H4 (cell line): ENCODE measurements around the gene LRPPRC. TPM values are rescaled to one million over a fixed set of nuclear protein-coding genes. Genes with fewer than 3 reads are reported as not detected.

Experiments
- DNase-seq: peaks from one replicate; pipeline ENCODE4 v3.0.0-alpha.2; 2015; ENCODE audit warnings: low spot score
- total RNA-seq: library from RNA; depleted of rRNA; stranded (reverse); fragments of >200 nt; shearing (Covaris generic); gene quantifications from 2 replicates; pipeline ENCODE4 v1.2.3, GENCODE V29; 2014

LRPPRC gene
- total RNA-seq, 1 experiment from 2014 or later = 50.6 TPM

DNA sequence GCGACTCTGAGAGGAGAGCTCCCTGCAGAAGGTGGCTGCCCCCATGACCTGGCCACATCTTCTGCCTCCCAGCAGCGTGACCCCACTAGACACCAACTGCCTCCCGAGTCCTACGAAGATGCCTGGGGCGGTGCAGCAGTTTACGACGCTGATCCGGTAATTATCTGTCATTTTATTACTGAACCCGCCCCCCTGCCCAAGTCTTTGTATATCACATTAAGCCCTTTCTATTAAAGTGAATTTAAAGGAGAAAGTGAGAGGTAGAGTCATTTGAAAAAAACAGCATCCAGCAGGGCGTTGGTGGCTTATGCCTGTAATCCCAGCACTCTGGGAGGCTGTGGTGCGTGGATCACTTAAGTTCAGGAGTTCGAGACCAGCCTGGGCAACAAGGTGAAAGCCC lies 123.6 kb downstream of the LRPPRC start:
- no peak for DNase-seq

DNA sequence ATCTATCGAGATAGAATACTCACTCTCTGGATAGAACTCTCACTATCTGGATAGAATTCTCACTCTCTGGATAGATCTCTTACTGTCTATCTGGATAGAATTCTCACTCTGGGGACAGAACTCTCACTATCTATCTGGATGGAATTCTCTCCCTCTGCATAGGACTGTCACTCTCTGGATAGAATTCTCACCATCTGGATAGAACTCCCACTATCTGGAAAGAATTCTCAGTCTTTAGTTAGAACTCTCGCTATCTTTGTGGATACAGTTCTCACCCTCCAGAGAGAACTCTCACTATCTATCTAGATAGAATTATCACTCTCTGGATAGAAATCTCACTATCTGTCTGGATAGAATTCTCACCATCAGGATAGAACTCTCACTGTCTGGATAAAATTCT lies 140.5 kb downstream of the LRPPRC start:
- DNase-seq = no peak

DNA sequence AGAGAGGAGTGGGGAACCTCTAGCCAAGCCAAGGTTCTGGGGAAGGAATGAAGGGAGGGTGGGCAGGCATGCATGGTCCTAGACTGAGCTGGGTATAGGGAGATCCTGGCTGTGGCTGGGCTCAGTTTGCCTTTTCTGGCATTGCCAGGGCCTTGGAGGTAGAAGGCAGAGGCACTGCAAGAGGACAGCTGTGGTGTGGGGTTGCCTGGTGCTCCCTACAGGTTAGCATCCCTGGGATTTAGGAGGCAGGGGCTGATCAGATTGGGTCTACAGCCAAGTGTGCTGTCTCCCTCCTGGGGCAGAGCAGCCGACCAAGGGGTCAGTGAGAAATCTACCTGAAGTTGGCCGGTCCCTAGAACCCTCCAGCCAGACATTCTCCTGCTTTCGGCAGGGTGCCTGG lies 141.1 kb downstream of the LRPPRC start:
- no peak for DNase-seq

DNA sequence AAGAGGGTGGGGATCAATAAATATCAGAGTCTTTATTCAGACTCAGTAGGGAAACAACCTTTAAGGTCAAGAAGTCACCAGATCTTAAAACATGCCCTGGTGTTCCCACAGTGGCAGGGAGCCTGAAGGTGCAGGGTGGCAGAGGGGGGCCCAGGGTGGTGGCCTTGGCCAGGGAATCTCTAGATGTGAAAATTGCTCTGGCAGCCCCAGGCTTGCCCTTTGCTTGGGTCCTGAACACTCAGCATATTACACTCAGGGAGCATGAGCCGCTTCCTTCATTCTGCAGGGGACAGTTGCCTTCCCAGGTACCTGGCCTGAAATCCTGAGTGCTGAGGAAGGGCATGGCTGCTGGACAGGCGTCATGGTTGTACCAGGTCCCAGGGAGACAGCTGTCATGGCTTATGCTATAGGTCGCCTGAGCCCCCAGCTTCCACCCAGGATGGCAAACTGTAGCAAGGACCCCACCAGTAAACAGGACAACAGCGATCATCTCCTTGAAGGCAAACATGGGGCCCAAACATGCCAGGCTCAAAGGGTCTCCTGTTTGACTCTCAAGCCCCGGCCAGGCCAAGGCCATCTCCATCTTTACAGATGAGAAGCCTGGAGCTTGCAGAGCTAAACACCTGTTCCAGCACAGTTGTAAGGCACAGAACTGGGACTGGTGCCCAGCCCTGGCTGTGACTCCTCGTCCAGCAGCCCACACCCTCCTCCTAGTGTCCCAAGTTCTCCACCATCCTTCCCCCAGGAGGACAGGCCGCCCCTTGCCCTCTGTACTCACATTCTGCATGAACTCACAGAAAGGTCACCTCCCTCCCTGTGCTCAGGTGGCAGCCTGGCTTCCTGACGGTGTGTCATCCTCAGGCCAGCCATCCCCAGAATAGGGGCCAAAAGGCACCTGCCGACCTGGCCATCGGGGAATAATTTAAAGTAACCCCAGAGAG lies 142.4 kb downstream of the LRPPRC start:
- no peak for DNase-seq

DNA sequence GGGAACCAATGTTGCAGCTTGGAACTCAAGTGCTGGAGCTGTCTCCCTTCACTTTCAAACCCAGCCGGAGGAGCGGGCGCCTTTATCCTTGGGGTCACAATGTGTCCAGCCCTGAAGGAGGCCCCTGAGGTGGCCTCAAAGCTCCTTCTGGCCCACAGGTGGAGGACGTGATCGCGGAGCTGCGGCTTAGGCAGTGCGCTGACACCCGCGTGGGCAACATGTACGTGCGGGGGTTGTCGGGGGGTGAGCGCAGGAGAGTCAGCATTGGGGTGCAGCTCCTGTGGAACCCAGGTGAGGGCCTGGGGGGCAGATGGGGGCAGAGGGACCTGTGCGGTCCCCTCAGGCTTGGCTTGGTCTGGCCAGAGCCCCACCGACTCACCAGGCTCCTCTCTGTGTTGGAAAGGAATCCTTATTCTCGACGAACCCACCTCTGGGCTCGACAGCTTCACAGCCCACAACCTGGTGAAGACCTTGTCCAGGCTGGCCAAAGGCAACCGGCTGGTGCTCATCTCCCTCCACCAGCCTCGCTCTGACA lies 143.5 kb downstream of the LRPPRC start:
- DNase-seq = no peak

DNA sequence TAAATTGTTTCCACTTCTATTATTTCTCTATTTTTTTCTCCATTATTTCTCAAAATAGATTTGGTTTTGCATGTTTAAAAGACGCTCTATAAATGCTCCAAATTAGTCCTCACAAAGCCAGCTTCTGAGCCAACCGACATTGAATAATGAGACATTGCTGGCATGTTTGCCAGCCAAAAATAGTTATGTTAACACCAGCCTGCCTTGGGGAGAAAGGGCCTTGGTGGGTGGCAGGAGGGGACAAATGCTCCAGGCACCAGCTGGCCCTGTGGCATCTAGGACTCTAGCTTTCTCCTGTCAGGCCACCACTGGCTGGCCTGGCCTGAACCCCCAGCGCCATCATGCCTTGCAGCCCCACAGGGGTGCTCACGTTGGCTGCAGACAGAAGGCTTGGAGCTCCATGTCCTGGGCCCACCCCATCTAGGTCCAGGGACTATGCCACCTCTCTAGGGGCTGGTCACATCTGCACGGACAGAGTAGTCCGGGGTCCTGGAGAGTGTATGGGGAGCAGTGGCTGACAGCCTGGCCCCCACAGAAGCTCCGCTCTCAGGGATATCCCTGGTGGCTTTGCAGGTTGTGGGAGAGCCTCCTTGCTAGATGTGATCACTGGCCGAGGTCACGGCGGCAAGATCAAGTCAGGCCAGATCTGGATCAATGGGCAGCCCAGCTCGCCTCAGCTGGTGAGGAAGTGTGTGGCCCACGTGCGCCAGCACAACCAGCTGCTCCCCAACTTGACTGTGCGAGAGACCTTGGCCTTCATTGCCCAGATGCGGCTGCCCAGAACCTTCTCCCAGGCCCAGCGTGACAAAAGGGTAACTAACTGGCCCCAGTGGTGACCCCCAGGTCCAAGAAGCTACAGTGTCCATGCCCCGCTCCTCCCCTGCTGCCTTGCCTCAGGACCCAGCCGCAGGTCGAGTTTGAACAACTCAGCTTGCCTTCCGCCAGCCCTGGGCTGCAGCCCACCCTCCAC lies 144.5 kb downstream of the LRPPRC start:
- DNase-seq = no peak

DNA sequence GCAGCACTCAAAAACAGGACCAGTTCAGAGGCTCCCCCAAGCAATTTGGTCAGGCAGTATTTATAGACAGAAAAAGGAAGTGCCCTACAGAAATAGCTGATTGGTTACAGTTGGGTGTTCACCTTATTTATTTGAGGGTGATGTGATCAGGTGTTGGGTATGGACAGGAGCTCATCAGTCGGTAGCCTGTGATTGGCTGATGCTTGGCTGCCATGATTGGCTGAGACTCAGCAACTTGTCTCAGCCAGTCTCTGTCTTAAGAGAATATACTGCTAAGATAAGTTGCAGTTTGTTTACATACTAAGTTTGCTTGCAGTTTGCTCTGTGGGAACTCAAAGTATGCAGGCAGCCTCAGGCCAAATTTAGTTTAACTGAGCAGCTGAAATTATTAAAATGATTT lies 147.6 kb downstream of the LRPPRC start:
- DNase-seq = peak; percentile 54

DNA sequence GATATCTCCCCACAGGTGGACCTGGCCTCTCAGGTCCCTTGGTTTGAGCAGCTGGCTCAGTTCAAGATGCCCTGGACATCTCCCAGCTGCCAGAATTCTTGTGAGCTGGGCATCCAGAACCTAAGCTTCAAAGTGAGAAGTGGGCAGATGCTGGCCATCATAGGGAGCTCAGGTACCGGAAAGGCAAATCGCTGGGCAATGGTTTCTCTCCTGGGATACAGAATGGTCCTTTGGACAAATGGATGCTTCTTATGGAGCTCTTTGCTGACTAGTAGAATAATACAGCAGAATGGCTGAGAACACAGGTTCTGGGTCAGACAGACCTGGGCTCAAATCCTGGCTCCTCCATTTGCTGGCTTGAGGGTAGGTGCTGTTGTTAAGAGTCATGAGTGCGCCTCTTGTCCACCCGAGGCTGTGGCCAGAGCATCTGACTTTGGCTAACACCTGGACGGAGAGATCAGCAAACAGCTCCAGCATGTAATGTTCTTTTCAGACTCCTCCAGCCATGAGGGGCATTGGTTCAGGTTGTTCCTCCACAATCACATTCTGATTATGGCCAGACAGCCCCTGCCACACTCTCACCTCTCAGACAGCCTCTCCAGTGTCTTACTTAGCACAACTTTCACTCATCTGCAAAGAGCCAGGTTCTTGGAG lies 149.5 kb downstream of the LRPPRC start:
- no peak for DNase-seq

DNA sequence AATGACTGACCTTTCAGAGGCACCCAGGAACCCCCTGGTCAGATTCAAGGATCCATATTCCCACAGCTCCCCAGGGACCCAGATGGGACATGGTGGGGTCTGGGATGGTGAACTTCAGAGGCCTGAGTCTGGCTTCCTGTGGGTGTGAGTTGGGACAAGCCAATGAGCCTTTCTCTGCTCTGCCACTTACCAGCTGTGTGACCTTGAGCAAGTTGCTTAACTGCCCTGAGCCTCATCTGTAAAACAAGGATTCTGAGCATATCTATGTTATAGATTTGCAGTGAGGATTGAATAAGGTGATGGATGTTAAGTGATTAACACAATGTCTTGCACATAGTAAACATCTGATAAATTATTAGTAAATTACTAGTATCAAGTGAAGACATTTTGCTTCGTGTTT lies 150.6 kb downstream of the LRPPRC start:
- DNase-seq = no peak

DNA sequence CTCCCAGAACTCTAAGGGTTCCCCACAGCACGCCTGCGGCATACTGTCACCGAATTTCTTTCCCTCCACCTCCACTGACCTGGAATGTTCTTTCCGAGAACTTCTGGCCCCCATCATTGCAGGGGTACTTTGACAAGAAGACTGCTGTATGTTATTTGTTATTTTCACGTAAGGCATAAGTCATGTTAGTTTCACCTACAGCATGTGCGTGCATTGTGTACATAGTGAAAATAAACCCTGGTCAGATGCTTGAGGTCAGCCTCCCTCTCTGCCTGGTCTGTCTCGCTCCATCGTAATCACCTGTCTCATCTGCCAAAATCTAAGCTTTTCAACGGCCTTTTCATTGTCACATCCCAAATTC lies 152.9 kb downstream of the LRPPRC start:
- DNase-seq = no peak

DNA sequence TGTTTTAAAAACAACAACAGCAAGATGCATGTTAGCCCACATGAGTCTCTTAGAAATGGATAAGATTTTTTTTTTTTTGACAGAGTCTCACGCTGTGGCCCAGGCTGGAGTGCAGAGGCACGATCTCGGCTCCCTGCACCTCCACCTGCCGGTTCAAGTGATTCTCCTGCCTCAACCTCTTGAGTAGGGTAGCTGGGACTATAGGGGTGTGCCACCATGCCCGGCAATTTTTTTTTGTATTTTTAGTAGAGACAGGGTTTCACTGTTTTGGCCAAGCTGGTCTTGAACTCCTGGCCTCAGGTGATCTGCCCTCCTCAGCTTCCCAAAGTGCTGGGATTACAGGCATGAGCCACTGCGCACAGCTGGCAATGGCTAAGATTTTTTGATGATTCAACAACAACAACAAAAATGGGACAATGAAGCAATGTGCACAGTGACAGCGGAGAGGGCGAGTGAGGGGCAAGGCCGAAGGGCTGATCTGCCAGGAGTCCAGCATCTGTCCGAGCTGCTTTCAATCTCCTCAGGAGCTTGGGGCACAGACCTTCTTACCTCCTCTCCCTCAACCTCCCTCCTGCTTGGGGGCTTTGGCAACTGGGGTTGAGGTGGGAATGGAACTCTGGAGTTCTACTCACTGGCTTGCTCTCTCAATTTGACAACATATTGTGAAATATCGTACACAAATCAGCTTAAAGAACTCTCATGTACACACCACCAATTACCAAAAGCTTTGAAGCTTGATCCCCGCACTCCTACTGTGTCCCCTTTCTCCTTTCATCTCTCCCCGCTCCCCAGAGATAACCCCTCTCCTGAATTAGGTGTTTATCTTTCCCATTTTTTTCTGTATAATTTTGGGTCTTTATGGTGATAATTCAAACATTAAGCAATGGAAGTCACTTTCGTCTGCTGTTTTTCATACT lies 153.6 kb downstream of the LRPPRC start:
- DNase-seq = no peak

DNA sequence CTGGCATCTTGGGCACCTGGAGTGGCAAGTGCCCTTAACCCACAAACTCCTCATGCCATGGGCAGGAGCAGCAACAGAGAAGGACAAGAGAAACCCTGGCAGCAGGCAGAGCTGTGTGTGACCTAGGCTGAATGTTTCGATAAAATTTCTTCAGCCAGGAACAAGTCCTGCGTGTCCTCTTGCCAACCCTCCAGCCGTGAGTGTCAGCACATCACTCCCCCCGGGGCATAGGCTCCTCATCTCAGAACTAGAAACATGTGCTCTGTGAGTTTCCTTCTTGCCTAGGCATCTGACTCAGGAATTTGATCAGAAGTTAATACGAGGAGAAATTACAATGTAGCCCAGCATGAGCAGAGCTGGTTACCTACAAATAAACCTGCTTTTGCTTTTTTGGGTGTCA lies 154.8 kb downstream of the LRPPRC start:
- DNase-seq = no peak

DNA sequence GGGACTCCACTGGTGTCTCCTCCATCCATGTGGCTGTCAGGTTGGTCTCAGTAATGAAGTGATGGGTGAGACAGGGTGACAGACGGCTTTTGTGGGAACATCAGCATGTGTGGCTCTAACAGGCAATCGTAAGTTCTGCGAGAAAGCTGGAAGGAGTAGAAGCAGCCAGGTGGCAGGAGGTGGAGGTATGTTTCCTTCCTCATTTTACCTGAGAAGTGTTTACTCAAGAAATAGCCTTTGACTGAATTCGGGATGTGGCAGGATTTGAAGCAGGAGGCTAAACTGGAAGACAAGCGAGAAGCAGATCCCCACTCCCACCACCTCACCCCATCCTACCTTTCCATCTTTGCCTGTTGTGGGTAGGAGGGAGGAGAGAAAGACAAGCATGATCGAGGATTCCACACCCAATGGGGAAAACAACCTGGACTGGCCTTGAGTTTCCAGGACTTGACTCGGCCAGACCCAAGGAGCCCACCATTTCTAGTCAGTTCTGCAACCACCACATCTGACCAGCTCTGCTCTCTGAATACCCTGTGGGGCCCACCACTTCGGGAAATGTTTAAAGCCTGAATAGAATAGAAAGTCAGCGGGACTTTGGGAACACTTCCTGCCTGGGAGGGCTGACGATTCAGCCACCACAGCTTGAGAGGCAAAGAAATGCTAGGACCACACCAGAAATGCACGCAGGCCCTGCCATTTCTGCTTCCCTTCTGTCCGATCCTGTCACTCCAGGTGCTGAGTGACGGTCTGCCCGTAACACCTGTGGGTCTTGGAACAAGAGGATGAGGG lies 155.8 kb downstream of the LRPPRC start:
- no peak for DNase-seq

DNA sequence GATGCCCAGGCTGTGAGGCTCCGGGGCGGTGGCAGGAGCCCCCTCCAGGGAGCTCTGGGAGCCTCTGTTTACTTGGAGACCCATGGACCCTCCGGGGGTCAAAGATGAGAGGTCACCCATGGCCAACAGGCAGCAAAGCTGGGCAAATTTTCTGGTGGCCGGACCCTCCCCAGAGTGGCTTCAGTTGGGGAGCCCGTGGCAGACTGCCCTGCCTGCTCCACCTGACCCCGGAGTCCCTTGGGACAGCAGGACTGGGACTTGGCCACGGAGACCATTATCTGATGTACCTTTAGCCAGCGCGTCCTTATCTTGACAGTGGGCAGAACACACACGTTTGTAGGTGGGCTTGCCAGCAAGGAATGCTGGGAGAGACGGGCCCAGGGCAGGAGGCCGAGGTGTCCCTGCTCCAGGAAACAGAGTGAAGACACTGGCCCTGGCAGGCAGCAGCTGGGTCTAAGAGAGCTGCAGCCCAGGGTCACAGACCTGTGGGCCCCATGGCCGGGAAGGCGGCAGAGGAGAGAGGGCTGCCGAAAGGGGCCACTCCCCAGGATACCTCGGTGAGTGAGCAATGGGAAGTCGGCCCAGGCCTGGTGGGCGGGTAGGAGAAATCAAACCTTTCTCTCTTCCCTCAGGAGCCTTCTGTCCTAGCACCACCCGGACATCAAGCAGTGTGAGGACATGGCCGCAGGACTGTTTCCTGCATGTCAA lies 157.1 kb downstream of the LRPPRC start, which contains the start of the genes ABCG5 and ABCG8:
ABCG5 (minus strand) TSS at position 280 of the 708 bp plus-strand sequence; CDS start at position 120, 160 bp downstream.
ABCG8 (plus strand) TSS at position 412 of the 708 bp plus-strand sequence; CDS start at position 495, 83 bp downstream.
- no peak for DNase-seq

DNA sequence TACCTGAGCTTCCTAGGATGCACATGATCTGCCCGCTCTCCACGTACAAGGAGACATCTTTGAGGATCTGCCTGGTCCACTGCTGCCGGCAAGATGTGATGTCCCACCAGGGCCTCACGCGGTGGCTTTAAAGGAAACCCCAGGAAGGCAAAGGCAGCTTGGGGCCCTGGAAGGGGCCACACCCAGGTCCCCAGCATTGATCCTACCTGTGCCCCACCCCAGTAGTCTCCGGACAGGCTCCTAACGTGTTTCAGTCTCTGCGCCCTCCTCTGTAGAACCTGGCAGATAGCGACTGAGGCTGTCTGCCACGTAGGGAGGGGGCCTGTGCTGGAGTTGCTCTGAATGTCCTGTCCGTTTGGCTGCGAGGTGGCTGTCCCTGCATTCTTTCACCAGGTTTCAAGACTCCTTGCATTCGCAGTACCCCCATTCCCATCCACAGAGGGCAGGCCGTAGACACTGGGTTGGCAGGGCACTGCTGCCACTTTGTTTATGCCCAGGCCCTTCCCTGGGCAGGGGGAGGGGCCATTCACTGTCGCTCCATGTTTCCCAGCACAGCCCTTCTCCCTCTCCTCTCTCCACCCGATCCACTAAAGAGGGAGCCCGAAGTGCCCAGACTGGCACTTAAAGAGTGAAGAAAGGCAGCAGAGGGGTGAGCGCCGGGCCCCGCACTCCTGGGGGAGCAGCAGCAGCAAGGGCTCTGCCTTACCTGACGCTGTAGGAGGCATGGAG lies 157.8 kb downstream of the LRPPRC start:
- no peak for DNase-seq

DNA sequence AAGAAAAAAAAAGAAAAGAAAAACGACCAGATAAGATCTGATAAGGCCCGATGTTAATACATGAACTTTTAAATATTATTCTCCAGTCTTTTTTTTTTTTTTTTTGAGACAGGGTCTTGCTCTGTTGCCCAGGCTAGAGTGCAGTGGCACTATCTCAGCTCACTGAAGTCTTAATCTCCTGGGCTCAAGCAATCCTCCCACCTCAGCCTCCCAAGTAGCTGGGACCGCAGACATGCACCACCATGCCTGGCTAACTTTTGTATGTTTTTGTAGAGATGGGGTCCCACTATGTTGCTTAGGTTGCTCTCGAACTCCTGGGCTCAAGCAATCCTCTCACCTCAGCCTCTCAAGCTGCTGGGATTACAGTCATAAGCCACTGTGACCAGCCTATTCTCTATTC lies 158.8 kb downstream of the LRPPRC start:
- no peak for DNase-seq
